ENCODE measurements around the gene ABT1. TPM values are rescaled to one million over a fixed set of nuclear protein-coding genes. Genes with fewer than 3 reads are reported as not detected.

The ABT1 gene
- total and polyA plus RNA-seq, 4 experiments from 2014 or later = 33.5 to 63.9 (median 42.4) TPM

DNA sequence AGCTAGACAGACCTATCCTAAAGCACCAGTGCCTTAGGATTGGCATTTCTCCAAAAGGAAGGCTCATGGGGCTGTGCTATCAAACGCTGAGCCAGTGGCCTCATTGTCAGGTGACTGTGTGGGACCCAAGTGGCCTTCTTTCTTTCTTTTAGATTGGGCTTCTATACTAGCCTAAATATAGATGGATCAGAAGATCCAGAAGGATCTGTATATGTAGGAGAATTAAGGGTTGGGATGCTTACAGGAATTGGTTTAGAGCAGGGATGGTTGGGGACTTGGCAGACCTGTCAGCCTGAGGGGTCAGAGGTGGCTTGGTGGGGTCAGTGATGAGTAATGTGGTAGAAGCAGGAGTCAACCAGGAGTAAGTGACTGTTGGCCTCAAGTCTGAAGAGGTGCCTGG lies 14.8 kb downstream of the ABT1 start:
- Histone ChIP-seq H3K4me3 (ENCODE audit: low read length in 2 of 2) (no peak overlapping the region), H3K9me3 (ENCODE audit: control insufficient read depth in 1 of 2, low read length in 2 of 2) (no peaks in the 10 kb centered on the region), H3K27me3 (ENCODE audit: insufficient read depth, low read length) (peaks cover 19% of the 10 kb centered on the region), H3K36me3 (ENCODE audit: insufficient read depth, low read length) (no peaks in the 10 kb centered on the region), H3K27ac (ENCODE audit: low read depth, low read length) (no peak overlapping the region), H3K4me1 (ENCODE audit: insufficient read depth, low read length) (peaks cover 22% of the 10 kb centered on the region)
- Mint-ChIP-seq H3K9me3 (peaks cover 0 to 7% (median 0%) of the 10 kb centered on the region in 8 donors), H3K36me3 (no peaks in the 10 kb centered on the region), H3K27me3 (peaks cover 12 to 28% of the 10 kb centered on the region in 2 donors), H3K4me1 (peaks cover 4 to 40% (median 22%) of the 10 kb centered on the region in 4 donors), H3K4me3 (peak overlapping the region in 1 of 8 donors; percentile 50), H3K27ac (no peak overlapping the region)
- CTCF ChIA-PET (ENCODE audit: partially characterized antibody) = interaction anchor here (0.6 to 6.6 kb wide), 2 partner anchors 468 to 1086 kb away, joined by 3 to 56 read pairs; no protein-coding TSS in a partner anchor
- POLR2A ChIA-PET (ENCODE audit: partially characterized antibody) = no interaction called here
- intact Hi-C loops (cut with micrococcal nuclease) = no loop called here
- DNase-seq = no peak

DNA sequence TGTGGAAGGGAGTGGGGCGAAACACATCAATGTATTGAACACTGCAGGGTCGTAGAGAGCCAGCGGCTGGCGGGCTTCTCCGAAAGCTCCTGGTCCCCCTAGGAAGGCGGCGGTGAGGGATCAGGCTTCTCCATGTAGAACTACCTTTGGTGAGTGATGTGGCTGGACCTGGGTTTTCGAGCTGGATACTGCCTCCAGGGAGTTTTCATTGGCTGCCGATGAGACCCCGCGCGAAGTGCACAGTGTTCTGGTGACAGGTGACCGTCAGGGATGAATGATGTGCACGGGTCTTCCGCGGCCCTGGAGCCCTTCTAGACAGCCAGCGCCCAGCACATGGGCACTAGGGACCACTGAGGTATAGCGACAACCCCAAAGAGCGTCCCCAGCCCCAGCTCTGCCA lies 16.4 kb downstream of the ABT1 start:
- Mint-ChIP-seq H3K4me1 (peaks cover 0 to 30% (median 14%) of the 10 kb centered on the region in 4 donors), H3K9me3 (peaks cover 0 to 9% (median 0%) of the 10 kb centered on the region in 8 donors), H3K4me3 (peak overlapping the region in 7 of 8 donors; percentile 80 to 90 (median 82)), H3K36me3 (no peaks in the 10 kb centered on the region), H3K27ac (no peak overlapping the region), H3K27me3 (peaks cover 16 to 31% of the 10 kb centered on the region in 2 donors)
- no peak for DNase-seq
- H3K4me3 ChIP-seq (ENCODE audit: low read length in 2 of 2) = no peak overlapping the region
- ChIA-PET CTCF (ENCODE audit: partially characterized antibody) (interaction anchor here (1.6 to 6.6 kb wide), 2 partner anchors 17 to 467 kb away, joined by 3 to 56 read pairs; no protein-coding TSS in a partner anchor), POLR2A (ENCODE audit: partially characterized antibody) (no interaction called here)
- intact Hi-C loops (cut with micrococcal nuclease) = no loop called here
- no peaks in the 10 kb centered on the region for H3K36me3 ChIP-seq (ENCODE audit: insufficient read depth, low read length)
- no peak overlapping the region for H3K27ac ChIP-seq (ENCODE audit: low read depth, low read length)
- no peaks in the 10 kb centered on the region for H3K9me3 ChIP-seq (ENCODE audit: control insufficient read depth in 1 of 2, low read length in 2 of 2)
- peaks cover 19% of the 10 kb centered on the region for H3K27me3 ChIP-seq (ENCODE audit: insufficient read depth, low read length)
- H3K4me1 ChIP-seq (ENCODE audit: insufficient read depth, low read length) = peaks cover 14% of the 10 kb centered on the region

DNA sequence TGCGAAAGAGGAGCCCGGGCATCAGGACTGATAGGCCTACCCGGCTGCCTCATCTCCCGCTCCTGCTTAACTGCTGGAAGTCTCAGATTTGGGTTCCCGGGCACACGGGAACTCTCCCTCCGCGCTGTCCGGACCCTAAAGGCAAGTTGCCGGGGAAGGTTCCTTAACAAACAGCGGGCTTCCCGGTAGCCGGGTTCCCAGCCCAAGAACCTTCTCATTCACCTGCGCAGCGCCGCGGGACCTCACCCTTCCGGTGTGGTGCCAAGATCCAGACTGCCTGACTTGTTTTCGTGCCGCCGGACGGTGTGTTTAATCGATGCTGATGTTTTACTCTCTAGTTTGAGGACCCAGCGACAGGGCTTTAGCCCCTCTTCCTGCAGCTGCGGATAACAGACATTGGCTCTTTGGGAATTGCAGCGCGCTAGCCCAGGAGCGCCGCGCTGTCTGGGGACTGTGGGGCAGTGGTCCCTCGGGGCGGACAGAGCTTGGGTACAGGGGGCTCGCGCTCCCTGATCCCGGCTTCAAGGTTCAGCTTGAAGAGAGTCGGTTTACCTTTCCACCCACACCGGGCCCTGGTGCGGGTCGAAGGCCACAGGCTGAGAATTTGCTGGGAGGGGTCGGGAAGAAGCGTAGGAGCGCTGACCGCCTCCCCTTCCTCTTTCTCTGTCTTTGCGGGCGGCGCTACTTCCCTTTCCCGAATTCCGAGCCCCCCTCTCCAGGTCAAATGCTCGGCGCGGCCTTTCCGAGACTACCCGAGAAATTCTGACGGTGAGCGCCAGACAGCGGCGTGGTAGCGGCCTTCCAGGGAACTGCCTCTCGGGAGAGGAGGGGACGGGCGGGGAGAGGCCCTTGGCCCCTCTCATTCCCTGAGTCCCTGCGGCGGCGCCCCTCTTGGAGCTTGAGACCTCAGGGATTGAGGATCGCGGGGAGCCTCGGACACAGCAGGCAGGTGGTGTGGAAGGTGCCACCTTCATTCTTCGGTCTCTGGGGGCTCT lies 17.2 kb downstream of the ABT1 start:
- peak overlapping the region in 5 of 7 donors; percentile 29 to 86 (median 66) for H3K27ac Mint-ChIP-seq
- CTCF ChIA-PET (ENCODE audit: partially characterized antibody) = interaction anchor here (1.6 to 6.6 kb wide), 2 partner anchors 18 to 466 kb away, joined by 3 to 56 read pairs; no protein-coding TSS in a partner anchor

DNA sequence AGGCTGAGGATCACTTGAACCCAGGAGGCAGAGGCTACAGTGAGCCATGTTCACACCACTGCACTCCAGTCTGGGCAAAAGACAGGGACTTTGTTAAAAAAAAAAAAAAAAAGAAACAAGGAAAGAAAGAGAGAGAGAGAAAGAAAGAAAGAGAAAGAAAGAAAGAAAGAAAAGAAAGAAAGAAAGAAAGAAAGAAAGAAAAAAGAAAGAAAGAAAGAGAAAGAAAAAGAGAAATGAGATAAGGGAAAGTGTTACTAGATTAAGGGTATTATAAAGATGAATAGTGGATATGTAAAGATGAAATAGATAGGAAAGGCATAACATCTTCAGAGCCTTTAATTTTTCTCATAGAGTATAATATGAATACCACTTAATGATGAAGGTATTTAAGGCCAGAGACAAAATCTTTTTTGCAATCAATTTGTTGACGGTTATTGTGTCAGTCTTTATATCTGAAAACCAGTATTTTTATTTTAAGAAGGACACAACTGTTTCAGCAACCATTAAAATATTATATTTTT lies 26.6 kb downstream of the ABT1 start:
- Histone ChIP-seq H3K4me3 (ENCODE audit: low read length in 2 of 2) (no peak overlapping the region), H3K27ac (ENCODE audit: low read depth, low read length) (no peak overlapping the region), H3K36me3 (ENCODE audit: insufficient read depth, low read length) (no peaks in the 10 kb centered on the region), H3K9me3 (ENCODE audit: control insufficient read depth in 1 of 2, low read length in 2 of 2) (no peaks in the 10 kb centered on the region), H3K4me1 (ENCODE audit: insufficient read depth, low read length) (no peaks in the 10 kb centered on the region), H3K27me3 (ENCODE audit: insufficient read depth, low read length) (no peaks in the 10 kb centered on the region)
- Mint-ChIP-seq H3K4me3 (no peak overlapping the region), H3K27ac (no peak overlapping the region), H3K36me3 (no peaks in the 10 kb centered on the region), H3K4me1 (no peaks in the 10 kb centered on the region), H3K27me3 (peaks cover 2 to 4% of the 10 kb centered on the region in 2 donors), H3K9me3 (peaks cover 2 to 18% (median 10%) of the 10 kb centered on the region in 8 donors)
- ChIA-PET CTCF (ENCODE audit: partially characterized antibody) (no interaction called here), POLR2A (ENCODE audit: partially characterized antibody) (no interaction called here)
- DNase-seq = no peak
- intact Hi-C loops (cut with micrococcal nuclease) = no loop called here

More for the DNA sequence above, 17.2 kb downstream of the ABT1 start:
- peak in 2 of 5 donors; percentile 28 to 30 for DNase-seq
- POLR2A ChIA-PET (ENCODE audit: partially characterized antibody) = no interaction called here
- Histone ChIP-seq H3K4me3 (ENCODE audit: low read length in 2 of 2) (peak overlapping the region in 1 of 2 donors; percentile 30), H3K27me3 (ENCODE audit: insufficient read depth, low read length) (peaks cover 19% of the 10 kb centered on the region), H3K9me3 (ENCODE audit: control insufficient read depth in 1 of 2, low read length in 2 of 2) (no peaks in the 10 kb centered on the region), H3K36me3 (ENCODE audit: insufficient read depth, low read length) (no peaks in the 10 kb centered on the region), H3K4me1 (ENCODE audit: insufficient read depth, low read length) (peaks cover 13% of the 10 kb centered on the region), H3K27ac (ENCODE audit: low read depth, low read length) (no peak overlapping the region)
- Mint-ChIP-seq H3K36me3 (no peaks in the 10 kb centered on the region), H3K27me3 (peaks cover 16 to 31% of the 10 kb centered on the region in 2 donors), H3K9me3 (peaks cover 0 to 9% (median 0%) of the 10 kb centered on the region in 8 donors), H3K4me1 (peaks cover 0 to 30% (median 14%) of the 10 kb centered on the region in 4 donors), H3K4me3 (peak overlapping the region; percentile 77 to 90 (median 82))
- intact Hi-C loops (cut with micrococcal nuclease) = no loop called here

DNA sequence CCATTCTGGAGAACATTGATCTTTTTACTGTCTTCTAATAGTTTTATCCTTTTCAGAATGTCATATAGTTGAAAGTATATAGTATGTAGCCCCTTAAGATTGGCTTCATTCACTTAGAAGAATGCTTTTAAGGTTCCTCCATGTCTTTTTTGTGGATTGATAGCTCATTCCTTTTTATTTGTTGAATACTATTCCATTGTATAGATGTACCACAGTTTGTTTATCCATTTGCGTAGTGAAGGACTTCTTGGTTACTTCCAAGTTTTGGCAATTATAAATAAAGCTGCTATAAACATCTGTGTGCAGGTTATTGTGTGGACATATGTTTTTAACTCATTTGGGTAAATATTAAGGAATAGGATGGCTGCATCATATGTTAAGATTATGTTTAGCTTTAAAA lies 27.8 kb downstream of the ABT1 start:
- H3K36me3 Mint-ChIP-seq = no peaks in the 10 kb centered on the region
- H3K4me3 Mint-ChIP-seq = no peak overlapping the region

DNA sequence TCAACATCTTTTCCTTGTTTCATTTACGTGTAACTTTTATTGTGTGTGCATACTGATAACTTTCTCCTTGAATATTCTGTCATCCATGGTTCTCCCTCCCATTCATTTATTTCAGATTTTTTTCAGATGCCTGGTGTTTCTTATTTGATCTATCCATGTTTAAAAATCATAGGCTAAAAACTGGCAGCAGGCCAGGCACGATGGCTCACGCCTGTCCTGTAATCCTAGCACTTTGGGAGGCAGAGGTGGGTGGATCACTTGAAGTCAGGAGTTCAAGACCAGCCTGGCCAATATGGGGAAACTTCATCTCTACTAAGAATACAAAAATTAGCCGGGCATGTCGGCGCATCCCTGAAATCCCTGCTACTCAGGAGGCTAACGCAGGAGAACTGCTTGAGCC lies 31.1 kb downstream of the ABT1 start:
- H3K36me3 Mint-ChIP-seq = peaks cover 0 to 5% of the 10 kb centered on the region in 2 donors
- Histone ChIP-seq H3K4me3 (ENCODE audit: low read length in 2 of 2) (no peak overlapping the region), H3K9me3 (ENCODE audit: control insufficient read depth in 1 of 2, low read length in 2 of 2) (no peaks in the 10 kb centered on the region), H3K4me1 (ENCODE audit: insufficient read depth, low read length) (no peaks in the 10 kb centered on the region), H3K36me3 (ENCODE audit: insufficient read depth, low read length) (no peaks in the 10 kb centered on the region), H3K27ac (ENCODE audit: low read depth, low read length) (no peak overlapping the region), H3K27me3 (ENCODE audit: insufficient read depth, low read length) (no peaks in the 10 kb centered on the region)
- intact Hi-C loops (cut with micrococcal nuclease) = no loop called here
- H3K27ac Mint-ChIP-seq = no peak overlapping the region
- H3K4me1 Mint-ChIP-seq = no peaks in the 10 kb centered on the region
- ChIA-PET POLR2A (ENCODE audit: partially characterized antibody) (no interaction called here), CTCF (ENCODE audit: partially characterized antibody) (no interaction called here)
- H3K9me3 Mint-ChIP-seq = peaks cover 3 to 21% (median 11%) of the 10 kb centered on the region in 8 donors
- no peak overlapping the region for H3K4me3 Mint-ChIP-seq
- DNase-seq = no peak
- H3K27me3 Mint-ChIP-seq = peaks cover 0 to 5% of the 10 kb centered on the region in 2 donors

More for the DNA sequence above, 27.8 kb downstream of the ABT1 start:
- ChIA-PET POLR2A (ENCODE audit: partially characterized antibody) (no interaction called here), CTCF (ENCODE audit: partially characterized antibody) (no interaction called here)
- H3K4me1 Mint-ChIP-seq = no peaks in the 10 kb centered on the region
- H3K27me3 Mint-ChIP-seq = peaks cover 2 to 6% of the 10 kb centered on the region in 2 donors
- H3K4me1 ChIP-seq (ENCODE audit: insufficient read depth, low read length) = no peaks in the 10 kb centered on the region
- no peaks in the 10 kb centered on the region for H3K27me3 ChIP-seq (ENCODE audit: insufficient read depth, low read length)
- no peaks in the 10 kb centered on the region for H3K9me3 ChIP-seq (ENCODE audit: control insufficient read depth in 1 of 2, low read length in 2 of 2)
- intact Hi-C loops (cut with micrococcal nuclease) = no loop called here
- H3K36me3 ChIP-seq (ENCODE audit: insufficient read depth, low read length) = no peaks in the 10 kb centered on the region
- H3K27ac ChIP-seq (ENCODE audit: low read depth, low read length) = no peak overlapping the region
- H3K4me3 ChIP-seq (ENCODE audit: low read length in 2 of 2) = no peak overlapping the region
- H3K9me3 Mint-ChIP-seq = peaks cover 3 to 21% (median 10%) of the 10 kb centered on the region in 8 donors
- H3K27ac Mint-ChIP-seq = no peak overlapping the region
- DNase-seq = no peak

DNA sequence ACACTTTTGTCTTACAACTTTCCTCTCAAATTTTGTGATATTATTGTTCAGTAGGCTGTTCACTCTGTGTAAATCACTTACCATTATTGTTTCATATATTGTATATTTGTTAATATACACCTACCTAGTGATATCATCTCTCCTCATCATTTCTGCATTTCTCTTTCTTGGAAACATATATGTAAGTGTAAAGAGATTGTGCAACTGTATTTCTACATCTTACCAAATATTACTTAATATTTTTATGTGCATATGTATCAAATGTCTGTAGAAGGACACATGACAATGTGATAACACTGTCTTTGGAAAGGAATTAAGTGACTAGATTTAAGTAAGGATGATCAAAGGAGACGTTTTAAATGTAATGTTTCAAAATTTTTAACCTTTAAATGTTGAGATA lies 32.6 kb downstream of the ABT1 start:
- POLR2A ChIA-PET (ENCODE audit: partially characterized antibody) = no interaction called here
- Mint-ChIP-seq H3K9me3 (peaks cover 3 to 25% (median 11%) of the 10 kb centered on the region in 8 donors), H3K36me3 (peaks cover 2 to 19% of the 10 kb centered on the region in 2 donors), H3K4me3 (no peak overlapping the region), H3K4me1 (no peaks in the 10 kb centered on the region), H3K27me3 (peaks cover 0 to 4% of the 10 kb centered on the region in 2 donors), H3K27ac (no peak overlapping the region)
- no peaks in the 10 kb centered on the region for H3K36me3 ChIP-seq (ENCODE audit: insufficient read depth, low read length)
- H3K27ac ChIP-seq (ENCODE audit: low read depth, low read length) = no peak overlapping the region
- no peaks in the 10 kb centered on the region for H3K4me1 ChIP-seq (ENCODE audit: insufficient read depth, low read length)
- intact Hi-C loops (cut with micrococcal nuclease) = no loop called here
- no peak for DNase-seq
- no peak overlapping the region for H3K4me3 ChIP-seq (ENCODE audit: low read length in 2 of 2)
- CTCF ChIA-PET (ENCODE audit: partially characterized antibody) = interaction anchor here (1.2 kb wide), 1 partner anchor 22 kb away, joined by 3 read pairs; no protein-coding TSS in a partner anchor
- H3K27me3 ChIP-seq (ENCODE audit: insufficient read depth, low read length) = no peaks in the 10 kb centered on the region
- no peaks in the 10 kb centered on the region for H3K9me3 ChIP-seq (ENCODE audit: control insufficient read depth in 1 of 2, low read length in 2 of 2)

All from CD4-positive, alpha-beta memory T cell (primary cell).